NCI-H1048 (cell line): ENCODE data around the gene ADGRA1.

Experiments
- DNase-seq: peaks from one replicate; lab custom pipeline; 2025; lab: John Stamatoyannopoulos, UW

The ADGRA1 gene

DNA sequence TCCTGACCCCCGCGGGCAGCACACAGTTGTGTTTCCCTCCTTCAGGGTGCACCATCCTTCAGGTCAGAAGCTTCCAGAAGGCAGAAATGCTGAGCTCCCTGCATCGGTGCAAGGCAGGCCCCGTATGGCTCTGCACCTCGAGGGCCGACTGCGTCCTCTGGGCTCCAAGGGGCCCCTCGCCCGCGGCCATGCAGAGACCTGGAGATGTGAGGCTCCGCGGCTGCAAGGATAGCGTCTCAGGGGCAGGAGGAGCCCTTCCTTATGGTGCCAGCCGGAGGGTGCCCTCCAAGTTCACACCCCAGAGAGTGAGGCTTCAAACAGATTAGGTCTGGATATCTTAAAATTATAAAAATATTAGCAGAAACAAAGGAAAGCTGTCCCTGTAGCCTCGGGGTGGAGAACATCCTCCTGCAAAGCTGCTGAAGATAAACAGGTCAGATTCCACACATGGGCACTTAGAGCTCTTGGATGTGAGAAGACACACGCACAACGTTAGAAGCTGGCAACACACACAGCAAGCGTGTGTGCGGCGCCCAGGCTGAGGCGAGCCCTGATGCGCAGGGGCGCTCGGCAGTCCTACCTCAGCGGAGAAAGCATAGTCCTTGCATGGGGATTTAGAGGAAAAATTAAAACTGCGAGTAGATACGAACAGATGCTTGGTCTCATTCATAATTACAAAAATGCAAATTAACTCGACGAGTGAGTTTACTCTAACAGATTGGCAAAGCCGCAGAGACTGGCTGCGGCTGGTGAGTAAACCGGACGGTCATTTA lies 92.7 kb downstream of the ADGRA1 start:
- no peak for DNase-seq

DNA sequence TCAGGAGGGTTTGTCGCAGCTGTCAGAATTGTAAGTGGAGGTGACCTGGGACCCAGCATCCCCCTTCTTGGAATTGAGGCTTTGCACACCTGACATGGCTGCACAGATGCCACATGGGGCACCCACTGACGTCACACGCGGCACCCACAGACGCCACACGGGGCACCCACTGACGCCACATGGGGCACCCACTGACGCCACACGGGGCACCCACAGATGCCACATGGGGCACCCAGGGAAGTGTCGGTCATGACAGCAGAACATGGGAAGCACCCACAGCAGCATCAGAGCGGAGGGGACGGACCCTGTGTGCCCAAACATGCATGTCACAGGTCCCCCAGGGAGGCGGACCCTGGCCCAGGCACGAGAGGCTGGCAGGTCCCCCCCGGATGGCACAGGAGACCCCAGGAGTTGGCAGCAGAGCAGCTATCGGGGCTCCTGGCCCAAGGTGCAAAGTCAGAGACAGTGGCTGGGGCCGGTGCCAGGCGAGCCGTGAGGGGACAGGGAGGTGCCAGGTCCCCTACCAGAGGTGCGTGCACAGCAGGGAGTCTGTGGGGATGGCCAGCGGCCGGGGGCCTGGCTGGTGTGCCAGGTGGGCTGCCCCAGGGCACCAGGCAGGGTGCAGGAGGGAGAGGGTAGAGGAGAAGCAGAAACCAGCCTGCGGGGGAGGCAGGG lies 93.4 kb downstream of the ADGRA1 start:
- no peak for DNase-seq
